Smooth muscle cell (in vitro differentiated cells): ENCODE results near the gene CCDC33. TPM values are rescaled to one million over a fixed set of nuclear protein-coding genes. Genes with fewer than 3 reads are reported as not detected.
A peak's percentile ranks its signal among the peaks of the same experiment; 100 is the strongest.

Experiments used
- DNase-seq: peaks from one replicate; lab custom pipeline; 2025; ENCODE audit not compliant: unreplicated experiment; lab: John Stamatoyannopoulos, UW
- H2AFZ ChIP-seq: fragments of 200-600 bp; sonication (generic); 2 replicates; pipeline ENCODE4 v1.6.0; 2016; ENCODE audit warnings: antibody characterized with exemption, low read depth, mild to moderate bottlenecking
- H3F3A ChIP-seq: fragments of 200-600 bp; sonication (generic); 2 replicates; pipeline ENCODE4 v1.6.0; 2017; ENCODE audit warnings: antibody characterized with exemption, low read depth
- H3K27ac ChIP-seq: fragments of 200-600 bp; sonication (generic); 2 replicates; pipeline ENCODE4 v1.5.1; 2016; ENCODE audit warnings: low read depth, mild to moderate bottlenecking
- H3K27me3 ChIP-seq: fragments of 200-600 bp; sonication (generic); 2 replicates; pipeline ENCODE4 v1.6.1; 2016; ENCODE audit warnings: low read depth, mild to moderate bottlenecking
- H3K36me3 ChIP-seq: fragments of 200-600 bp; sonication (generic); 2 replicates; pipeline ENCODE4 v1.5.1; 2016; ENCODE audit warnings: low read depth
- H3K4me1 ChIP-seq: fragments of 200-600 bp; sonication (generic); 2 replicates; pipeline ENCODE4 v1.5.1; 2016; ENCODE audit warnings: low read depth
- H3K4me2 ChIP-seq: fragments of 200-600 bp; sonication (generic); 2 replicates; pipeline ENCODE4 v1.6.0; 2016; ENCODE audit warnings: mild to moderate bottlenecking
- H3K4me3 ChIP-seq: fragments of 200-600 bp; sonication (generic); 2 replicates; pipeline ENCODE4 v1.5.1; 2016; ENCODE audit warnings: mild to moderate bottlenecking
- H3K79me2 ChIP-seq: fragments of 200-600 bp; sonication (generic); 2 replicates; pipeline ENCODE4 v1.6.0; 2016; ENCODE audit warnings: low read depth, mild to moderate bottlenecking
- H3K9ac ChIP-seq: fragments of 200-600 bp; sonication (generic); 2 replicates; pipeline ENCODE4 v1.6.0; 2016; ENCODE audit warnings: low read depth
- H3K9me3 ChIP-seq: fragments of 200-600 bp; sonication (generic); replicated peaks from 2 replicates; pipeline ENCODE4 v1.5.1; 2016; ENCODE audit warnings: low read depth
- H4K20me1 ChIP-seq: fragments of 200-600 bp; sonication (generic); 2 replicates; pipeline ENCODE4 v1.6.0; 2016; ENCODE audit warnings: low read depth
- WGBS: methylation state at CpG from one replicate; pipeline ENCODE4 v1.1.7; 2016; ENCODE audit warnings: low lambda C conversion rate; 5-methylcytosine and 5-hydroxymethylcytosine counted together
- polyA plus RNA-seq: library from polyadenylated mRNA; unstranded; fragments of >200 nt; fragmentation: Nextera tagmentation; extraction: Ambion mirVana; gene quantifications from 2 replicates; pipeline ENCODE4 v1.2.1, GENCODE V29; 2016
- total RNA-seq: library from RNA; depleted of rRNA; stranded (reverse); fragments of >200 nt; gene quantifications from 2 replicates; pipeline ENCODE4 v1.2.3, GENCODE V29; 2014
- TF ChIP-seq, protein P1 (sequence below): fragments of 200-600 bp; sonication (generic); IDR thresholded peaks from 2 replicates; pipeline ENCODE4 v1.5.1; 2017; ENCODE audit warnings: borderline replicate concordance, mild to moderate bottlenecking, antibody characterized with exemption; ENCODE audit not compliant: insufficient read depth, poor library complexity, severe bottlenecking

Gene CCDC33
- total and polyA plus RNA-seq, 2 experiments from 2014 or later: 3.8 to 5.8 TPM

DNA sequence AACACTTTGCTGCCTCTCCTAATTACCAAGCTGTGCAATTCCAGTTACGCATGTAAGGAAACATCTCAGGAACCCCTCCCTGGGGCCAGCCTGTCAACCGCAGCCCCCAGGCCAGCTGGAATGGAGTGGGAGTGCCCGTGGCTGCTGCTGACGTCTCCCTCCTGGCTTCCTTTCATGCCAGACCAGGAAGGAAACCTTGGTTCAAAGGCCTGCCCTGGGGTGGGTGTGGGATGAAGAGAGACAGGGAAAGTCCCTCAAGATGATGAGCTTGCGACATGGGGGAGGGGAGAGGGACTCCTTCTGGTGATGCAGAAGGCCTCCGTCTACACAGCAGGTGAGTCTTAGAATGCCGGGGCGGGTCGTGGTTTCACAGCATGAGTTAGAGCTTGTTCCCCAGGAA lies 142.7 kb downstream of the CCDC33 start:
- WGBS: 21% methylated on average over 9 of the region's 9 CpGs
- H3K4me1 ChIP-seq: no peaks in the 10 kb centered on the region
- H3K4me3 ChIP-seq: no peak overlapping the region
- H3K9ac ChIP-seq: peak overlapping the region; percentile 84
- no peaks in the 10 kb centered on the region for H3F3A ChIP-seq
- TF ChIP-seq, protein P1, sequence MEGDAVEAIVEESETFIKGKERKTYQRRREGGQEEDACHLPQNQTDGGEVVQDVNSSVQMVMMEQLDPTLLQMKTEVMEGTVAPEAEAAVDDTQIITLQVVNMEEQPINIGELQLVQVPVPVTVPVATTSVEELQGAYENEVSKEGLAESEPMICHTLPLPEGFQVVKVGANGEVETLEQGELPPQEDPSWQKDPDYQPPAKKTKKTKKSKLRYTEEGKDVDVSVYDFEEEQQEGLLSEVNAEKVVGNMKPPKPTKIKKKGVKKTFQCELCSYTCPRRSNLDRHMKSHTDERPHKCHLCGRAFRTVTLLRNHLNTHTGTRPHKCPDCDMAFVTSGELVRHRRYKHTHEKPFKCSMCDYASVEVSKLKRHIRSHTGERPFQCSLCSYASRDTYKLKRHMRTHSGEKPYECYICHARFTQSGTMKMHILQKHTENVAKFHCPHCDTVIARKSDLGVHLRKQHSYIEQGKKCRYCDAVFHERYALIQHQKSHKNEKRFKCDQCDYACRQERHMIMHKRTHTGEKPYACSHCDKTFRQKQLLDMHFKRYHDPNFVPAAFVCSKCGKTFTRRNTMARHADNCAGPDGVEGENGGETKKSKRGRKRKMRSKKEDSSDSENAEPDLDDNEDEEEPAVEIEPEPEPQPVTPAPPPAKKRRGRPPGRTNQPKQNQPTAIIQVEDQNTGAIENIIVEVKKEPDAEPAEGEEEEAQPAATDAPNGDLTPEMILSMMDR: no peak
- DNase-seq: no peak
- H3K79me2 ChIP-seq: no peaks in the 10 kb centered on the region
- no peaks in the 10 kb centered on the region for H4K20me1 ChIP-seq
- H2AFZ ChIP-seq: no peak overlapping the region
- peak overlapping the region; percentile 53 for H3K4me2 ChIP-seq
- no peaks in the 10 kb centered on the region for H3K9me3 ChIP-seq
- H3K36me3 ChIP-seq: no peaks in the 10 kb centered on the region
- H3K27me3 ChIP-seq: no peaks in the 10 kb centered on the region
- H3K27ac ChIP-seq: peak overlapping the region; percentile 94

DNA sequence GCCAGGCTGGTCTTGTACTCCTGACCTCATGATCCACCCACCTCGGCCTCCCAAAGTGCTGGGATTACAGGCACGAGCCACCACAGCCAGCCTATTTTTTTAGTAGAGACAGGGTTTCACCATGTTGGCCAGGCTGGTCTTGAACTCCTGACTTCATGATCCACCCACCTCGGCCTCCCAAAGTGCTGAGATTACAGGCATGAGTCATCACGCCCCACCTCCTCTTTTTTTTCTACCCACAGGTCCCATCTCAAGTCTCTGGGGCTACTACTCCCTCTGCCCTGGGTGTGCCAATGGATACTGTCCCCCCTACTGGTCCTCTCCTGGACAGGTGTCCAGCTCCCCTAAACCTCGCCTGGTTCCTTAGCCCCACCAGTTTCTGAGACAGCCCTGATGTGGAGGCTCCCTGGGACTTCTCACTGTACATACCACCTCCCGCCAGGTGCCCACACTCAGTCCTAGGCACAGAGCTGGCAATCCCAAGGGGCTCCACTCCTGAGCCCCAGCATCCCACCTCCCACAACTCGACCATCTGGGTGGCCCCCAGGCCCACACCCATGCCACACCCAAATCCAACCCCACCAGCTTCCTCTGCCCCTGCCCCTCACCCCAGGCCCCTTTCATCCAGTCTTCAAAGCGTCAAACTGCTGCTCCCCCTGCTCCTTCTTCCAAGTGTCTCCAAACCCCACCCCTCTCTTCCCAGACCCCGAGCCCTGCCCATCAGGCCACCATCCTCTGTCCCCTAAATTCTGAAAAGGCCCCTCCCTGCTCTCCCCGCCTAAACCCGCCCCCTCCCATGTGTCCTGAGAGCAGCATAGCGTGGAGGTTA lies 144.4 kb downstream of the CCDC33 start:
- H2AFZ ChIP-seq: no peak overlapping the region
- peak overlapping the region; percentile 94 for H3K27ac ChIP-seq
- peaks cover 7% of the 10 kb centered on the region for H3K4me1 ChIP-seq
- no peaks in the 10 kb centered on the region for H3K36me3 ChIP-seq
- no peaks in the 10 kb centered on the region for H4K20me1 ChIP-seq
- no peaks in the 10 kb centered on the region for H3K79me2 ChIP-seq
- no peak for DNase-seq
- WGBS: 63% methylated on average over 10 of the region's 12 CpGs
- H3K4me2 ChIP-seq: no peak overlapping the region
- TF ChIP-seq, protein P1: no peak
- no peaks in the 10 kb centered on the region for H3K27me3 ChIP-seq
- no peak overlapping the region for H3K4me3 ChIP-seq
- no peaks in the 10 kb centered on the region for H3F3A ChIP-seq
- no peaks in the 10 kb centered on the region for H3K9me3 ChIP-seq
- peak overlapping the region; percentile 80 for H3K9ac ChIP-seq

DNA sequence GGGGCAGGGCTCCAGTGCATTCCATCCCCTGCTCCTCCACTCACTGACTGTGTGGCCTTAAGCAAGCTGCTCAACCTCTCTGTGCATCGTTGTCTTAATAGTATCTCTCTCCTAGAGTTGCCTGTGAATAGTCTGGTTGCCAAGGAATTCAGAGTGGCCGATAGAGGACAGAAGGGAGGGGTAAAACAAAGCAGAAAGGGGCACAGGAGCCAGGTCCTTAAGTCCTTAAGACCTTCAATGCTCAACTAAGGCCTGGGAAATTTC lies 145.0 kb downstream of the CCDC33 start:
- H3K36me3 ChIP-seq: no peaks in the 10 kb centered on the region
- H3K4me1 ChIP-seq: peaks cover 10% of the 10 kb centered on the region
- peak overlapping the region; percentile 80 for H3K9ac ChIP-seq
- H3K27me3 ChIP-seq: no peaks in the 10 kb centered on the region
- H3F3A ChIP-seq: no peaks in the 10 kb centered on the region
- DNase-seq: no peak
- H3K4me3 ChIP-seq: no peak overlapping the region
- H3K79me2 ChIP-seq: no peaks in the 10 kb centered on the region
- WGBS: 67% methylated on average over 2 of the region's 2 CpGs
- peak overlapping the region; percentile 92 for H3K27ac ChIP-seq
- TF ChIP-seq, protein P1: no peak
- H3K9me3 ChIP-seq: no peaks in the 10 kb centered on the region
- no peaks in the 10 kb centered on the region for H4K20me1 ChIP-seq
- no peak overlapping the region for H2AFZ ChIP-seq
- no peak overlapping the region for H3K4me2 ChIP-seq

DNA sequence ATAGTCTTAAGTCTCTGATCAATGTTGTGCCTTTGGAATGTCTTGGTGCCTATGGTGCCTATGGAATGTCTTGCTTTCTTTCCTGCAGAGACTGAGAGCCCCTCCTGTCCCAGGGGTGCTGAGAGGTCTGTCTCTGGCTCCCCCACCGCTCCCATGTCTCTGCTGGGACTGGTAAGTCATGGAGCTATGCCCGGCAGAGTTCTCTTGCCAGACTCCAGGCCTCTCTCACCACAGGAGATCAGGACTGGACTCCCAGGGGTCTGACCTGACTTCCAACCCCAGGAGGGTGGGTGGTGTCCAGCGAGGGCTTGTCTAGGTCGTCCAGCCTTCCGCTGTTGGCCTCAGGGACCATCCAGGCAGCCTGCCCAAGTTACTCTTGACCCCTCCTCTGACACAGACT lies 145.4 kb downstream of the CCDC33 start:
- no peaks in the 10 kb centered on the region for H3K36me3 ChIP-seq
- TF ChIP-seq, protein P1: no peak
- H4K20me1 ChIP-seq: no peaks in the 10 kb centered on the region
- WGBS: 74% methylated on average over 4 of the region's 5 CpGs
- no peaks in the 10 kb centered on the region for H3K27me3 ChIP-seq
- no peaks in the 10 kb centered on the region for H3K9me3 ChIP-seq
- H3K4me2 ChIP-seq: no peak overlapping the region
- H3K79me2 ChIP-seq: no peaks in the 10 kb centered on the region
- H3K27ac ChIP-seq: peak overlapping the region; percentile 92
- H2AFZ ChIP-seq: no peak overlapping the region
- DNase-seq: no peak
- H3K4me3 ChIP-seq: no peak overlapping the region
- peak overlapping the region; percentile 80 for H3K9ac ChIP-seq
- H3F3A ChIP-seq: no peaks in the 10 kb centered on the region
- peaks cover 10% of the 10 kb centered on the region for H3K4me1 ChIP-seq
